Keratinocyte (primary cell): ENCODE data around the gene SMYD5. TPM values are rescaled to one million over a fixed set of nuclear protein-coding genes. Genes with fewer than 3 reads are reported as not detected.

ENCODE experiments used
- DNase-seq: peaks from one replicate; pipeline ENCODE4 v3.0.0-alpha.2; 2011; ENCODE audit warnings: low read depth, missing footprints, low spot score
- FAIRE-seq: peaks from 2 replicates; lab custom pipeline; 2011; peaks lifted over from hg19 to GRCh38; lab: Jason Lieb, UNC
- H2AFZ ChIP-seq: 2 replicates; pipeline ENCODE4 v1.6.0; 2012; ENCODE audit warnings: low read length, control low read depth, inconsistent platforms; ENCODE audit not compliant: control insufficient read depth
- H3K27ac ChIP-seq: 2 replicates; pipeline ENCODE4 v1.5.1; 2011; ENCODE audit warnings: low read length; ENCODE audit not compliant: control insufficient read depth, insufficient read depth
- H3K27me3 ChIP-seq: 3 replicates; pipeline ENCODE4 v1.6.0; 2011; ENCODE audit warnings: low read length; ENCODE audit not compliant: control insufficient read depth, insufficient read depth; ENCODE audit errors: extremely low read depth
- H3K36me3 ChIP-seq, 2 experiments: 2 replicates in 1 of 2; 3 replicates in 1 of 2; pipeline ENCODE4 v1.5.1; 2011; ENCODE audit warnings: low read length in 2 of 2, mild to moderate bottlenecking in 1 of 2; ENCODE audit not compliant: control insufficient read depth in 2 of 2, insufficient read depth in 2 of 2; ENCODE audit errors: extremely low read depth in 1 of 2
- H3K4me1 ChIP-seq: 3 replicates; pipeline ENCODE4 v1.5.1; 2011; ENCODE audit warnings: low read length; ENCODE audit not compliant: control insufficient read depth, insufficient read depth; ENCODE audit errors: extremely low read depth
- H3K4me2 ChIP-seq: 3 replicates; pipeline ENCODE4 v1.6.0; 2011; ENCODE audit warnings: low read depth, low read length; ENCODE audit not compliant: control insufficient read depth, insufficient read depth; ENCODE audit errors: extremely low read depth
- H3K4me3 ChIP-seq, 3 experiments: fragments of 200-600 bp in 1 of 3; sonication (generic) in 1 of 3; 2 replicates in 2 of 3; 3 replicates in 1 of 3; pipeline ENCODE4 v1.5.1; 2011 to 2016; ENCODE audit warnings: low read length in 3 of 3, mild to moderate bottlenecking in 3 of 3, control low read depth in 2 of 3, inconsistent platforms in 1 of 3, low read depth in 1 of 3, mixed read lengths in 1 of 3, mixed run types in 1 of 3, moderate library complexity in 1 of 3; ENCODE audit not compliant: control insufficient read depth in 2 of 3, insufficient read depth in 2 of 3; ENCODE audit errors: extremely low read depth in 1 of 3
- H3K79me2 ChIP-seq: 2 replicates; pipeline ENCODE4 v1.6.0; 2012; ENCODE audit warnings: low read length; ENCODE audit not compliant: control insufficient read depth, insufficient read depth
- H3K9ac ChIP-seq: 3 replicates; pipeline ENCODE4 v1.6.0; 2011; ENCODE audit warnings: low read length; ENCODE audit not compliant: control insufficient read depth, insufficient read depth; ENCODE audit errors: extremely low read depth
- H3K9me1 ChIP-seq: 3 replicates; pipeline ENCODE4 v1.6.0; 2011; ENCODE audit warnings: low read length; ENCODE audit not compliant: control insufficient read depth, insufficient read depth; ENCODE audit errors: extremely low read depth
- H3K9me3 ChIP-seq: 2 replicates; pipeline ENCODE4 v1.5.1; 2012; ENCODE audit warnings: low read depth, low read length; ENCODE audit not compliant: control insufficient read depth
- H4K20me1 ChIP-seq: 3 replicates; pipeline ENCODE4 v1.6.0; 2011; ENCODE audit warnings: low read length; ENCODE audit not compliant: control insufficient read depth, insufficient read depth; ENCODE audit errors: extremely low read depth
- CTCF ChIP-seq, 3 experiments: IDR thresholded peaks in 1 of 3; conservative IDR thresholded peaks in 1 of 3; optimal IDR thresholded peaks in 1 of 3; 2 replicates in 2 of 3; 3 replicates in 1 of 3; pipeline versions ENCODE3 to v1.5.1; 2011; ENCODE audit warnings: low read length in 3 of 3, mild to moderate bottlenecking in 3 of 3, moderate library complexity in 2 of 3, control low read depth in 1 of 3, inconsistent platforms in 1 of 3; ENCODE audit not compliant: insufficient read depth in 2 of 3; ENCODE audit errors: extremely low read depth in 1 of 3
- EZH2 ChIP-seq: IDR thresholded peaks from one replicate; pipeline ENCODE4 v1.6.1; 2012; ENCODE audit warnings: inconsistent platforms, mild to moderate bottlenecking, low read length, moderate library complexity
- dilution Hi-C: fragments of 300-500 bp; cut with MboI; formaldehyde crosslinking; loops from one replicate; pipeline ENCODE4 v1.7.0; 2020; ENCODE audit warnings: low sequenced_read_pairs; ENCODE audit not compliant: extremely low pct_ligation_motif_present
- polyA plus RNA-seq, 5 experiments: library from polyadenylated mRNA; depleted of rRNA in 3 of 5; stranded (reverse) in 3 of 5; stranded (forward) in 1 of 5; unstranded in 1 of 5; fragments of >200 nt; gene quantifications; 1 replicate in 1 of 5; 2 replicates in 3 of 5; 3 replicates in 1 of 5; pipeline versions ENCODE4 v1.2.1 to v1.2.3, GENCODE V29; 2011 to 2012; ENCODE audit warnings: missing spikeins in 2 of 5, low read depth in 1 of 5, low replicate concordance in 1 of 5

SMYD5 gene
- polyA plus RNA-seq, 1 donor (not counting 4 experiments of a cell fraction or from before 2014, with no cell fraction given) = 18.6 TPM

- no peak for FAIRE-seq
Observed at GRCh38 chr2:73237168-73237567, 23.1 kb downstream of the SMYD5 start.

GRCh38 chr2:73238149-73238548, 24.1 kb downstream of the SMYD5 start:
- no peak overlapping the region for H3K9ac ChIP-seq
- TF ChIP-seq EZH2 (no peak), CTCF (optimal IDR thresholded peaks at IDR 0.05 in 1 of 3, IDR thresholded peaks at IDR 0.05 in 1 of 3, conservative IDR thresholded peaks at IDR 0.05 in 1 of 3; ENCODE audit: extremely low read depth in 1 of 3, insufficient read depth in 2 of 3, low read length in 3 of 3) (no peak)
- peaks cover 31% of the 10 kb centered on the region for H3K4me1 ChIP-seq
- peaks cover 7% of the 10 kb centered on the region for H3K9me1 ChIP-seq
- no peak overlapping the region for H3K4me3 ChIP-seq
- peaks cover 34% of the 10 kb centered on the region for H4K20me1 ChIP-seq
- peaks cover 73% of the 10 kb centered on the region for H3K79me2 ChIP-seq
- H2AFZ ChIP-seq = no peak overlapping the region
- dilution Hi-C loops = no loop called here
- FAIRE-seq = no peak
- no peaks in the 10 kb centered on the region for H3K27me3 ChIP-seq
- no peak overlapping the region for H3K27ac ChIP-seq
- peaks cover 21 to 27% of the 10 kb centered on the region in 2 experiments for H3K36me3 ChIP-seq
- no peak for DNase-seq
- no peaks in the 10 kb centered on the region for H3K9me3 ChIP-seq
- H3K4me2 ChIP-seq = no peak overlapping the region

More at GRCh38 chr2:73237168-73237567, 23.1 kb downstream of the SMYD5 start:
- Histone ChIP-seq H3K9me1 (peaks cover 7% of the 10 kb centered on the region), H3K79me2 (peaks cover 71% of the 10 kb centered on the region), H3K27me3 (no peaks in the 10 kb centered on the region), H3K9ac (no peak overlapping the region), H3K36me3 (peaks cover 19 to 21% of the 10 kb centered on the region in 2 experiments), H4K20me1 (peaks cover 29% of the 10 kb centered on the region), H3K4me1 (peaks cover 33% of the 10 kb centered on the region), H2AFZ (no peak overlapping the region), H3K9me3 (no peaks in the 10 kb centered on the region), H3K4me3 (no peak overlapping the region), H3K27ac (no peak overlapping the region), H3K4me2 (no peak overlapping the region)
- DNase-seq = no peak
- dilution Hi-C loops = no loop called here
- TF ChIP-seq EZH2 (no peak), CTCF (optimal IDR thresholded peaks at IDR 0.05 in 1 of 3, IDR thresholded peaks at IDR 0.05 in 1 of 3, conservative IDR thresholded peaks at IDR 0.05 in 1 of 3; ENCODE audit: extremely low read depth in 1 of 3, insufficient read depth in 2 of 3, low read length in 3 of 3) (no peak)
